ENCODE results near the gene WFDC10B. TPM values are rescaled to one million over a fixed set of nuclear protein-coding genes. Genes with fewer than 3 reads are reported as not detected.

Gene WFDC10B
- total RNA-seq (not detected), polyA plus RNA-seq (not detected)

- peaks cover 33% of the 10 kb centered on the region for H3K27me3 Mint-ChIP-seq
- Histone ChIP-seq H3K36me3 (ENCODE audit: control insufficient read depth, insufficient read depth, low read length) (no peaks in the 10 kb centered on the region), H3K27me3 (ENCODE audit: control insufficient read depth, insufficient read depth, low read length) (peaks cover 14% of the 10 kb centered on the region), H3K4me1 (ENCODE audit: control insufficient read depth, insufficient read depth, low read length, poor library complexity, severe bottlenecking) (no peaks in the 10 kb centered on the region), H3K9me3 (ENCODE audit: control insufficient read depth in 2 of 2, low read length in 2 of 2) (no peaks in the 10 kb centered on the region), H3K4me3 (ENCODE audit: low read depth, low read length) (no peak within 1 kb of the TSS), H3K27ac (ENCODE audit: insufficient read depth, low read length, poor library complexity, severe bottlenecking) (no peak within 1 kb of the TSS)
- ATAC-seq (ENCODE audit: low read depth in 2 of 2) (no peak), DNase-seq (no peak)
- H3K27ac Mint-ChIP-seq, result no peak within 1 kb of the TSS
- no peak within 1 kb of the TSS for H3K4me3 Mint-ChIP-seq
- no peaks in the 10 kb centered on the region for H3K36me3 Mint-ChIP-seq
- no peaks in the 10 kb centered on the region for H3K4me1 Mint-ChIP-seq
- H3K9me3 Mint-ChIP-seq, result peaks cover 0 to 2% (median 0%) of the 10 kb centered on the region in 7 donors
Measured at GRCh38 chr20:45704969-45705637, at the start of gene WFDC10B. Gene WFDC10B (minus strand): TSS chr20:45705019. CDS start chr20:45685992, 19,027 bp downstream.

- Histone ChIP-seq H3K27ac (ENCODE audit: insufficient read depth, low read length, poor library complexity, severe bottlenecking) (no peak overlapping the region), H3K36me3 (ENCODE audit: control insufficient read depth, insufficient read depth, low read length) (no peaks in the 10 kb centered on the region), H3K4me3 (ENCODE audit: low read depth, low read length) (no peak overlapping the region), H3K4me1 (ENCODE audit: control insufficient read depth, insufficient read depth, low read length, poor library complexity, severe bottlenecking) (no peaks in the 10 kb centered on the region), H3K27me3 (ENCODE audit: control insufficient read depth, insufficient read depth, low read length) (peaks cover 9% of the 10 kb centered on the region), H3K9me3 (ENCODE audit: control insufficient read depth in 2 of 2, low read length in 2 of 2) (no peaks in the 10 kb centered on the region)
- DNase-seq (peak in 1 of 3 donors; percentile 14), ATAC-seq (ENCODE audit: low read depth in 2 of 2) (no peak)
- Mint-ChIP-seq H3K36me3 (no peaks in the 10 kb centered on the region), H3K27ac (no peak overlapping the region), H3K4me1 (no peaks in the 10 kb centered on the region), H3K4me3 (no peak overlapping the region), H3K27me3 (peaks cover 16% of the 10 kb centered on the region), H3K9me3 (peaks cover 0 to 9% (median 2%) of the 10 kb centered on the region in 7 donors)
Measured at GRCh38 chr20:45752746-45753145, 47.9 kb upstream of the WFDC10B start.

- H3K9me3 ChIP-seq (ENCODE audit: control insufficient read depth in 2 of 2, low read length in 2 of 2), result no peaks in the 10 kb centered on the region
- Mint-ChIP-seq H3K27ac (no peak overlapping the region), H3K36me3 (no peaks in the 10 kb centered on the region), H3K9me3 (peaks cover 0 to 9% (median 2%) of the 10 kb centered on the region in 7 donors), H3K4me1 (no peaks in the 10 kb centered on the region), H3K4me3 (no peak overlapping the region), H3K27me3 (peaks cover 26% of the 10 kb centered on the region)
- no peaks in the 10 kb centered on the region for H3K4me1 ChIP-seq (ENCODE audit: control insufficient read depth, insufficient read depth, low read length, poor library complexity, severe bottlenecking)
- H3K27me3 ChIP-seq (ENCODE audit: control insufficient read depth, insufficient read depth, low read length), result peaks cover 9% of the 10 kb centered on the region
- no peak overlapping the region for H3K4me3 ChIP-seq (ENCODE audit: low read depth, low read length)
- no peaks in the 10 kb centered on the region for H3K36me3 ChIP-seq (ENCODE audit: control insufficient read depth, insufficient read depth, low read length)
- DNase-seq, result no peak
- no peak for ATAC-seq (ENCODE audit: low read depth in 2 of 2)
- H3K27ac ChIP-seq (ENCODE audit: insufficient read depth, low read length, poor library complexity, severe bottlenecking), result no peak overlapping the region
Measured at GRCh38 chr20:45751721-45752120, 46.9 kb upstream of the WFDC10B start.

GRCh38 chr20:45745015-45745414, 40.2 kb upstream of the WFDC10B start:
- H3K4me3 Mint-ChIP-seq, result no peak overlapping the region
- H3K4me1 Mint-ChIP-seq, result no peaks in the 10 kb centered on the region
- H3K4me1 ChIP-seq (ENCODE audit: control insufficient read depth, insufficient read depth, low read length, poor library complexity, severe bottlenecking), result no peaks in the 10 kb centered on the region
- no peak for ATAC-seq (ENCODE audit: low read depth in 2 of 2)
- H3K27me3 ChIP-seq (ENCODE audit: control insufficient read depth, insufficient read depth, low read length), result peaks cover 4% of the 10 kb centered on the region
- no peaks in the 10 kb centered on the region for H3K36me3 ChIP-seq (ENCODE audit: control insufficient read depth, insufficient read depth, low read length)
- DNase-seq, result no peak
- H3K36me3 Mint-ChIP-seq, result no peaks in the 10 kb centered on the region
- no peak overlapping the region for H3K4me3 ChIP-seq (ENCODE audit: low read depth, low read length)
- H3K9me3 Mint-ChIP-seq, result no peaks in the 10 kb centered on the region
- no peak overlapping the region for H3K27ac Mint-ChIP-seq
- H3K27ac ChIP-seq (ENCODE audit: insufficient read depth, low read length, poor library complexity, severe bottlenecking), result no peak overlapping the region
- H3K27me3 Mint-ChIP-seq, result peaks cover 20% of the 10 kb centered on the region
- no peaks in the 10 kb centered on the region for H3K9me3 ChIP-seq (ENCODE audit: control insufficient read depth in 2 of 2, low read length in 2 of 2)

GRCh38 chr20:45742596-45742995, 37.8 kb upstream of the WFDC10B start:
- Mint-ChIP-seq H3K9me3 (no peaks in the 10 kb centered on the region), H3K4me1 (no peaks in the 10 kb centered on the region)
- no peak overlapping the region for H3K4me3 ChIP-seq (ENCODE audit: low read depth, low read length)

GRCh38 chr20:45735988-45736387, 31.2 kb upstream of the WFDC10B start:
- H3K9me3 Mint-ChIP-seq, result peaks cover 0 to 17% (median 8%) of the 10 kb centered on the region in 7 donors
- DNase-seq (no peak), ATAC-seq (ENCODE audit: low read depth in 2 of 2) (no peak)
- peaks cover under 1% of the 10 kb centered on the region for H3K36me3 Mint-ChIP-seq
- Histone ChIP-seq H3K27ac (ENCODE audit: insufficient read depth, low read length, poor library complexity, severe bottlenecking) (no peak overlapping the region), H3K36me3 (ENCODE audit: control insufficient read depth, insufficient read depth, low read length) (no peaks in the 10 kb centered on the region), H3K9me3 (ENCODE audit: control insufficient read depth in 2 of 2, low read length in 2 of 2) (peaks cover 13 to 22% of the 10 kb centered on the region in 2 experiments), H3K4me3 (ENCODE audit: low read depth, low read length) (no peak overlapping the region), H3K4me1 (ENCODE audit: control insufficient read depth, insufficient read depth, low read length, poor library complexity, severe bottlenecking) (no peaks in the 10 kb centered on the region), H3K27me3 (ENCODE audit: control insufficient read depth, insufficient read depth, low read length) (peaks cover 5% of the 10 kb centered on the region)
- no peak overlapping the region for H3K27ac Mint-ChIP-seq
- no peaks in the 10 kb centered on the region for H3K4me1 Mint-ChIP-seq
- H3K4me3 Mint-ChIP-seq, result no peak overlapping the region
- H3K27me3 Mint-ChIP-seq, result peaks cover 48% of the 10 kb centered on the region

More at GRCh38 chr20:45742596-45742995, 37.8 kb upstream of the WFDC10B start:
- no peak overlapping the region for H3K27ac Mint-ChIP-seq
- Histone ChIP-seq H3K4me1 (ENCODE audit: control insufficient read depth, insufficient read depth, low read length, poor library complexity, severe bottlenecking) (no peaks in the 10 kb centered on the region), H3K9me3 (ENCODE audit: control insufficient read depth in 2 of 2, low read length in 2 of 2) (no peaks in the 10 kb centered on the region), H3K36me3 (ENCODE audit: control insufficient read depth, insufficient read depth, low read length) (no peaks in the 10 kb centered on the region), H3K27me3 (ENCODE audit: control insufficient read depth, insufficient read depth, low read length) (peaks cover 4% of the 10 kb centered on the region), H3K27ac (ENCODE audit: insufficient read depth, low read length, poor library complexity, severe bottlenecking) (no peak overlapping the region)
- ATAC-seq (ENCODE audit: low read depth in 2 of 2), result no peak
- H3K27me3 Mint-ChIP-seq, result peaks cover 19% of the 10 kb centered on the region
- no peaks in the 10 kb centered on the region for H3K36me3 Mint-ChIP-seq
- H3K4me3 Mint-ChIP-seq, result no peak overlapping the region
- no peak for DNase-seq

GRCh38 chr20:45735552-45735951, 30.7 kb upstream of the WFDC10B start:
- ATAC-seq (ENCODE audit: low read depth in 2 of 2) (no peak), DNase-seq (no peak)
- Mint-ChIP-seq H3K9me3 (peaks cover 0 to 19% (median 8%) of the 10 kb centered on the region in 7 donors), H3K4me3 (no peak overlapping the region), H3K27me3 (peaks cover 46% of the 10 kb centered on the region), H3K36me3 (peaks cover 3% of the 10 kb centered on the region), H3K4me1 (no peaks in the 10 kb centered on the region), H3K27ac (no peak overlapping the region)
- peaks cover 13 to 22% of the 10 kb centered on the region in 2 experiments for H3K9me3 ChIP-seq (ENCODE audit: control insufficient read depth in 2 of 2, low read length in 2 of 2)
- no peak overlapping the region for H3K27ac ChIP-seq (ENCODE audit: insufficient read depth, low read length, poor library complexity, severe bottlenecking)
- peaks cover 5% of the 10 kb centered on the region for H3K27me3 ChIP-seq (ENCODE audit: control insufficient read depth, insufficient read depth, low read length)
- no peaks in the 10 kb centered on the region for H3K36me3 ChIP-seq (ENCODE audit: control insufficient read depth, insufficient read depth, low read length)
- no peaks in the 10 kb centered on the region for H3K4me1 ChIP-seq (ENCODE audit: control insufficient read depth, insufficient read depth, low read length, poor library complexity, severe bottlenecking)
- H3K4me3 ChIP-seq (ENCODE audit: low read depth, low read length), result no peak overlapping the region

- ATAC-seq (ENCODE audit: low read depth in 2 of 2), result no peak
- Histone ChIP-seq H3K36me3 (ENCODE audit: control insufficient read depth, insufficient read depth, low read length) (no peaks in the 10 kb centered on the region), H3K4me3 (ENCODE audit: low read depth, low read length) (no peak overlapping the region), H3K9me3 (ENCODE audit: control insufficient read depth in 2 of 2, low read length in 2 of 2) (peaks cover 13 to 22% of the 10 kb centered on the region in 2 experiments), H3K27ac (ENCODE audit: insufficient read depth, low read length, poor library complexity, severe bottlenecking) (no peak overlapping the region), H3K27me3 (ENCODE audit: control insufficient read depth, insufficient read depth, low read length) (peaks cover 2% of the 10 kb centered on the region), H3K4me1 (ENCODE audit: control insufficient read depth, insufficient read depth, low read length, poor library complexity, severe bottlenecking) (no peaks in the 10 kb centered on the region)
- no peak for DNase-seq
- Mint-ChIP-seq H3K36me3 (peaks cover 3% of the 10 kb centered on the region), H3K4me1 (no peaks in the 10 kb centered on the region), H3K27me3 (peaks cover 40% of the 10 kb centered on the region), H3K27ac (no peak overlapping the region), H3K4me3 (no peak overlapping the region), H3K9me3 (peaks cover 0 to 23% (median 8%) of the 10 kb centered on the region in 7 donors)
Measured at GRCh38 chr20:45732199-45732598, 27.4 kb upstream of the WFDC10B start.

Data from CD4-positive, CD25-positive, alpha-beta regulatory T cell (primary cell).